ENCODE measurements around the gene ZNF205. TPM values are rescaled to one million over a fixed set of nuclear protein-coding genes. Genes with fewer than 3 reads are reported as not detected.
A peak's percentile ranks its signal among the peaks of the same experiment; 100 is the strongest.

Gene ZNF205
- total RNA-seq, 1 donor from 2014 or later = 5.6 TPM

- ATAC-seq = peak; percentile 34
Observed at GRCh38 chr16:3149630-3150345, 37.4 kb downstream of the ZNF205 start.

- peak; percentile 92 for ATAC-seq
Observed at GRCh38 chr16:3150346-3151218, 38.2 kb downstream of the ZNF205 start.

- ATAC-seq = no peak
Observed at GRCh38 chr16:3152027-3152276, 39.6 kb downstream of the ZNF205 start.

GRCh38 chr16:3152277-3152990, 40.0 kb downstream of the ZNF205 start:
- ATAC-seq = peak; percentile 41

- ATAC-seq = no peak
Observed at GRCh38 chr16:3152991-3153368, 40.6 kb downstream of the ZNF205 start.

- no peak for ATAC-seq
Observed at GRCh38 chr16:3155181-3155580, 42.8 kb downstream of the ZNF205 start.

- no peak for ATAC-seq
Observed at GRCh38 chr16:3155972-3156371, 43.6 kb downstream of the ZNF205 start.

- peak; percentile 60 for ATAC-seq
Observed at GRCh38 chr16:3157229-3158025, 45.0 kb downstream of the ZNF205 start.

- ATAC-seq = peak; percentile 9
Observed at GRCh38 chr16:3158026-3158509, 45.7 kb downstream of the ZNF205 start.

GRCh38 chr16:3158510-3159314, 46.3 kb downstream of the ZNF205 start:
- peak; percentile 92 for ATAC-seq

- ATAC-seq = no peak
Observed at GRCh38 chr16:3161235-3162018, 49.0 kb downstream of the ZNF205 start.

- ATAC-seq = no peak
Observed at GRCh38 chr16:3164121-3164991, 52.0 kb downstream of the ZNF205 start.

GRCh38 chr16:3165111-3165822, 52.9 kb downstream of the ZNF205 start:
- no peak for ATAC-seq

GRCh38 chr16:3166505-3166886, 54.1 kb downstream of the ZNF205 start:
- ATAC-seq = peak; percentile 91

- ATAC-seq = peak; percentile 21
Observed at GRCh38 chr16:3168729-3169128, 56.3 kb downstream of the ZNF205 start.
